ENCODE data around the gene KCNJ14. TPM values are rescaled to one million over a fixed set of nuclear protein-coding genes. Genes with fewer than 3 reads are reported as not detected.

The KCNJ14 gene
- total RNA-seq, 1 donor from 2014 or later, result 2.2 TPM

- POLR2A ChIA-PET, result no interaction called here
- TF ChIP-seq CTCF (IDR thresholded peaks at IDR 0.05), result no peak
- Mint-ChIP-seq H3K27ac (no peak overlapping the region), H3K9me3 (no peaks in the 10 kb centered on the region), H3K4me1 (peaks cover 6% of the 10 kb centered on the region), H3K36me3 (ENCODE audit: low read depth) (no peaks in the 10 kb centered on the region), H3K4me3 (no peak overlapping the region), H3K27me3 (no peaks in the 10 kb centered on the region)
- DNase-seq (no peak), ATAC-seq (ENCODE audit: low read depth) (no peak)
- intact Hi-C loops (cut with micrococcal nuclease), result no loop called here
- CTCF ChIA-PET, result no interaction called here
Measured at GRCh38 chr19:48428670-48429069, 26.7 kb upstream of the KCNJ14 start.

- DNase-seq (no peak), ATAC-seq (ENCODE audit: low read depth) (no peak)
- H3K4me3 Mint-ChIP-seq, result no peak overlapping the region
- no peak overlapping the region for H3K27ac Mint-ChIP-seq
- peaks cover 20% of the 10 kb centered on the region for H3K27me3 Mint-ChIP-seq
- no peak for TF ChIP-seq CTCF (IDR thresholded peaks at IDR 0.05)
- H3K9me3 Mint-ChIP-seq, result no peaks in the 10 kb centered on the region
- ChIA-PET POLR2A (interaction anchor here (0.5 to 0.7 kb wide), 5 partner anchors 13 to 213 kb away, joined by 3 to 14 read pairs (median 3); partner anchors contain the start of gene GRWD1), CTCF (no interaction called here)
- H3K36me3 Mint-ChIP-seq (ENCODE audit: low read depth), result no peaks in the 10 kb centered on the region
- H3K4me1 Mint-ChIP-seq, result no peaks in the 10 kb centered on the region
- intact Hi-C loops (cut with micrococcal nuclease), result no loop called here
Measured at GRCh38 chr19:48433337-48433736, 22.0 kb upstream of the KCNJ14 start.

DNA sequence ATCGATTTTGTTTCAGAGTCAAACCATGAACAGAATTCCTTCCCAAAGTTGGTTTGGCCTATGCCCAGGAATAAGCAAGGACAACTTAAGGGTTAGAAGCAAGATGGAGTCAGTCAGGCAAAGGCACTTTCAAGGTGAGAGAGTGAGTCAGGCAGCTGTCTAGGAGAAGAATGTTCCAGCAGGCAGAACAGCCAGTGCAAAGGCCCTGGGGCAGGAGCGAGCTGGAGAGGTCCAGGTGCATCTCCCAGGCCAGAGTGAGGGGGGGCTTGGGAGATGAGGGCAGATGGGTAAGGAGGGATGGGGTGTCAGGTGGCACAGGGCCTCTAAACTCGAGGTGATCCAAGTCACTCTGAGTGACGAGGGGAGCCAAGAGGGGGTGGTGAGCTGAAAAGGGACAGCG is 18.8 kb upstream of the KCNJ14 start:
- CTCF ChIA-PET, result no interaction called here
- H3K36me3 Mint-ChIP-seq (ENCODE audit: low read depth), result no peaks in the 10 kb centered on the region
- TF ChIP-seq CTCF (IDR thresholded peaks at IDR 0.05), result no peak
- peaks cover 27% of the 10 kb centered on the region for H3K27me3 Mint-ChIP-seq
- H3K4me1 Mint-ChIP-seq, result no peaks in the 10 kb centered on the region
- no peaks in the 10 kb centered on the region for H3K9me3 Mint-ChIP-seq
- H3K27ac Mint-ChIP-seq, result no peak overlapping the region
- no peak for DNase-seq
- POLR2A ChIA-PET, result no interaction called here
- no peak for ATAC-seq (ENCODE audit: low read depth)
- H3K4me3 Mint-ChIP-seq, result no peak overlapping the region
- intact Hi-C loops (cut with micrococcal nuclease), result no loop called here

DNA sequence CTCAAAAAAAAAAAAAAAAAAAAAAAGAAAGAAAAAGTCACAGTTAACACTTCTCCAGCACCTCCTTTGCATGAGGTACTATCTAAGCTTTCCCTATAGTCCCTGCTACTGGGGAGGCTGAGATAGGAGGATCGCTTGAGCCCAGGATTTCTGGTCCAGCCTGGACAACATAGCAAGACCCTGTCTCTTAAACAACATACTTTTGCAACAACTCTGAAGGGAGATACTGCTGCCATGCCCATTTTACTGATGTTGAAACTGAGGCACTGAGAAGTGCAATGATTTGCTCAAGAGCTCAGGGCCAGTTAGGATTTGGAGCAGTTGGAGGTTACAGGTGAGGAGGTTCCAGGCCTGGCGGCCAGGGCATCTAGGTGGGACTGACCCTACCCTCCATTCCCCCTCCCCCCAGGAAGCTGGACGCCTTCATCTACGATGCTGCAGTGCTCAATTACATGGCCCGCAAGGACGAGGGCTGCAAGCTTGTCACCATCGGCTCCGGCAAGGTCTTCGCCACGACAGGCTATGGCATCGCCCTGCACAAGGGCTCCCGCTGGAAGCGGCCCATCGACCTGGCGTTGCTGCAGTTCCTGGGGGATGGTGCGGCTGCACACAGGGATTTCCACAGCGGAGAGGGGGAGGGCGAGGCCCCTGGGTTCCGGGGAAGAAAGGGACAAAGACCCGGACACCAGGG is 13.9 kb upstream of the KCNJ14 start:
- H3K27ac Mint-ChIP-seq, result no peak overlapping the region

More for the DNA sequence above, 13.9 kb upstream of the KCNJ14 start:
- ChIA-PET POLR2A (interaction anchor here (0.5 kb wide), 1 partner anchor 13 kb away, joined by 11 read pairs; no protein-coding TSS in a partner anchor), CTCF (no interaction called here)
- ATAC-seq (ENCODE audit: low read depth) (no peak), DNase-seq (no peak)
- TF ChIP-seq CTCF (IDR thresholded peaks at IDR 0.05), result no peak
- peak overlapping the region; percentile 48 for H3K4me3 Mint-ChIP-seq
- H3K27me3 Mint-ChIP-seq, result peaks cover 33% of the 10 kb centered on the region
- H3K36me3 Mint-ChIP-seq (ENCODE audit: low read depth), result peaks cover 10% of the 10 kb centered on the region
- intact Hi-C loops (cut with micrococcal nuclease), result no loop called here
- peaks cover 25% of the 10 kb centered on the region for H3K4me1 Mint-ChIP-seq
- H3K9me3 Mint-ChIP-seq, result no peaks in the 10 kb centered on the region
